ENCODE data around the gene SLC26A11.

SLC26A11 gene

DNA sequence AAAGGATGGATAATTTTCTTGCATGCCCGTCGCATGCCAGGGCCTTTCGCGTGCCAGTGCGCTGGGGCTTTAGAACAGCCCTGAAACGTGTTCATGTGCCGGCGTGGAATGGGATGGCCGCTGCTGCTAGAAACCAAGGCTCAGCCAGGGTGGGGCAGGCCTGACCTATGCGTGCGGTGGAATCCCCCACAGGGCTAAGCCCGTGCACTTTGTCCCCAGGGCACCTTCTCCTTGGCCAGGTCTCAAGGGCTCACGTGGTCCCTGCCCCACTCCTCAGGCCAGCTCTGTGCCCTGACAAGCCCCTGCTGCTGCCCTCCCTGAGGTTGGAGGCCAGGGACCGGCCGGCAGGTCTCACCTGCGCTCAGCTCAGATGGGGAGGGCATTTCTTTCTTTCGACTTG is 27.3 kb downstream of the SLC26A11 start:
- no peaks in the 10 kb centered on the region for H3K79me2 ChIP-seq (ENCODE audit: control insufficient read depth, low read length)
- H3K9me2 ChIP-seq (replicated peaks; ENCODE audit: control insufficient read depth, low read length): no peaks in the 10 kb centered on the region
- no peaks in the 10 kb centered on the region for H3K27me3 ChIP-seq (ENCODE audit: control insufficient read depth, low read length)
- no peak for TF ChIP-seq EZH2phosphoT487 (IDR thresholded peaks at IDR 0.05; ENCODE audit: borderline replicate concordance, low read length)
- TF ChIP-seq, protein P1, sequence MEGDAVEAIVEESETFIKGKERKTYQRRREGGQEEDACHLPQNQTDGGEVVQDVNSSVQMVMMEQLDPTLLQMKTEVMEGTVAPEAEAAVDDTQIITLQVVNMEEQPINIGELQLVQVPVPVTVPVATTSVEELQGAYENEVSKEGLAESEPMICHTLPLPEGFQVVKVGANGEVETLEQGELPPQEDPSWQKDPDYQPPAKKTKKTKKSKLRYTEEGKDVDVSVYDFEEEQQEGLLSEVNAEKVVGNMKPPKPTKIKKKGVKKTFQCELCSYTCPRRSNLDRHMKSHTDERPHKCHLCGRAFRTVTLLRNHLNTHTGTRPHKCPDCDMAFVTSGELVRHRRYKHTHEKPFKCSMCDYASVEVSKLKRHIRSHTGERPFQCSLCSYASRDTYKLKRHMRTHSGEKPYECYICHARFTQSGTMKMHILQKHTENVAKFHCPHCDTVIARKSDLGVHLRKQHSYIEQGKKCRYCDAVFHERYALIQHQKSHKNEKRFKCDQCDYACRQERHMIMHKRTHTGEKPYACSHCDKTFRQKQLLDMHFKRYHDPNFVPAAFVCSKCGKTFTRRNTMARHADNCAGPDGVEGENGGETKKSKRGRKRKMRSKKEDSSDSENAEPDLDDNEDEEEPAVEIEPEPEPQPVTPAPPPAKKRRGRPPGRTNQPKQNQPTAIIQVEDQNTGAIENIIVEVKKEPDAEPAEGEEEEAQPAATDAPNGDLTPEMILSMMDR (IDR thresholded peaks at IDR 0.05; ENCODE audit: low read depth, low read length, poor library complexity, severe bottlenecking): no peak
- no peaks in the 10 kb centered on the region for H3K4me1 ChIP-seq (ENCODE audit: control insufficient read depth, low read length)
- H3K27ac ChIP-seq (ENCODE audit: low read depth, low read length): no peak overlapping the region
- no peaks in the 10 kb centered on the region for H3F3A ChIP-seq (ENCODE audit: control insufficient read depth, insufficient read depth)
- H3K4me2 ChIP-seq (ENCODE audit: low read length): no peak overlapping the region
- no peaks in the 10 kb centered on the region for H4K20me1 ChIP-seq (ENCODE audit: control insufficient read depth, insufficient read depth, low read depth, low read length)
- H3K9me3 ChIP-seq (ENCODE audit: control insufficient read depth, insufficient read depth, low read length): no peaks in the 10 kb centered on the region
- H3K4me3 ChIP-seq (ENCODE audit: low read length): no peak overlapping the region
- no peaks in the 10 kb centered on the region for H3K36me3 ChIP-seq (ENCODE audit: control insufficient read depth, low read length)

DNA sequence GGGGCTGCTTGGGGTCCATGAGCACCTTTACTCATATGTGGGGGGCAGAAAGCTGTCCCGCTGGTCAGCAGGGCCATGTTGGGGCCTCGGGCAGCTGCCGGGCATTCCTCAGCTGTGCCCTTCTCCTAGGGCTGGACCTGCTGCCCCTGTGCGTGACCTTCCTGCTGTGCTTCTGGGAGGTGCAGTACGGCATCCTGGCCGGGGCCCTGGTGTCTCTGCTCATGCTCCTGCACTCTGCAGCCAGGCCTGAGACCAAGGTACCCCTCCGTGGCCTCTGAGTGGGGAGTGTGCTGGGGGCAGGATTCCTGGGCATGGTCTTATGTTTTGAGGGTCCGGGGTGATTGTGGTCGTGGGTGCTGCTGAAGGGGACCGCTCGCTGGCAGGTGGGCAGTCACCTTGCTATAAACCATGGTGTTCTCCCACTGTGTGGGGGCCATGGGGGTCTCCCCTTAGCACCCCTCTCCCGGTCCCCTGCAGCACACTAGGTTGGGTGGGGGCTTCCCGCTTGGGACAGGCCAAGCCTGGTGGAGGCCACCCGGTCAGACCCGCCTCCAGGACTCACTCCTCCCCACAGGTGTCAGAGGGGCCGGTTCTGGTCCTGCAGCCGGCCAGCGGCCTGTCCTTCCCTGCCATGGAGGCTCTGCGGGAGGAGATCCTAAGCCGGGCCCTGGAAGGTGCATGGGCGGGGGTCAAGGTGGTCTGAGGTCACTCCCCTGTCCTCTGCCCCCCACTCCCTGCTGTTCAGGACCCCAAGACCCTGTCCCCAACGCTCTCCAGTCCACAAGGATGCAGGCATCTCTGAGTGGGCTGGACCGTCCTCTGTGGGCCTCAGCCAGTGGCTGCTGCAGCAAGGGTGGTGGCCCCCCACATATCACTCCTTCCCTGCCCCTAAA is 28.0 kb downstream of the SLC26A11 start:
- no peak overlapping the region for H3K4me2 ChIP-seq (ENCODE audit: low read length)
- no peaks in the 10 kb centered on the region for H3K9me3 ChIP-seq (ENCODE audit: control insufficient read depth, insufficient read depth, low read length)
- no peak overlapping the region for H3K4me3 ChIP-seq (ENCODE audit: low read length)
- H3K9me2 ChIP-seq (replicated peaks; ENCODE audit: control insufficient read depth, low read length): no peaks in the 10 kb centered on the region
- no peaks in the 10 kb centered on the region for H3K79me2 ChIP-seq (ENCODE audit: control insufficient read depth, low read length)
- H4K20me1 ChIP-seq (ENCODE audit: control insufficient read depth, insufficient read depth, low read depth, low read length): 0 out of 2 replicates have a peak, but pooled peaks cover 1% of the 10 kb centered on the region
- H3K27me3 ChIP-seq (ENCODE audit: control insufficient read depth, low read length): no peaks in the 10 kb centered on the region
- no peak overlapping the region for H3K27ac ChIP-seq (ENCODE audit: low read depth, low read length)
- no peak for TF ChIP-seq EZH2phosphoT487 (IDR thresholded peaks at IDR 0.05; ENCODE audit: borderline replicate concordance, low read length)
- TF ChIP-seq, protein P1 (IDR thresholded peaks at IDR 0.05; ENCODE audit: low read depth, low read length, poor library complexity, severe bottlenecking): no peak
- H3K36me3 ChIP-seq (ENCODE audit: control insufficient read depth, low read length): no peaks in the 10 kb centered on the region
- no peaks in the 10 kb centered on the region for H3F3A ChIP-seq (ENCODE audit: control insufficient read depth, insufficient read depth)
- no peaks in the 10 kb centered on the region for H3K4me1 ChIP-seq (ENCODE audit: control insufficient read depth, low read length)

DNA sequence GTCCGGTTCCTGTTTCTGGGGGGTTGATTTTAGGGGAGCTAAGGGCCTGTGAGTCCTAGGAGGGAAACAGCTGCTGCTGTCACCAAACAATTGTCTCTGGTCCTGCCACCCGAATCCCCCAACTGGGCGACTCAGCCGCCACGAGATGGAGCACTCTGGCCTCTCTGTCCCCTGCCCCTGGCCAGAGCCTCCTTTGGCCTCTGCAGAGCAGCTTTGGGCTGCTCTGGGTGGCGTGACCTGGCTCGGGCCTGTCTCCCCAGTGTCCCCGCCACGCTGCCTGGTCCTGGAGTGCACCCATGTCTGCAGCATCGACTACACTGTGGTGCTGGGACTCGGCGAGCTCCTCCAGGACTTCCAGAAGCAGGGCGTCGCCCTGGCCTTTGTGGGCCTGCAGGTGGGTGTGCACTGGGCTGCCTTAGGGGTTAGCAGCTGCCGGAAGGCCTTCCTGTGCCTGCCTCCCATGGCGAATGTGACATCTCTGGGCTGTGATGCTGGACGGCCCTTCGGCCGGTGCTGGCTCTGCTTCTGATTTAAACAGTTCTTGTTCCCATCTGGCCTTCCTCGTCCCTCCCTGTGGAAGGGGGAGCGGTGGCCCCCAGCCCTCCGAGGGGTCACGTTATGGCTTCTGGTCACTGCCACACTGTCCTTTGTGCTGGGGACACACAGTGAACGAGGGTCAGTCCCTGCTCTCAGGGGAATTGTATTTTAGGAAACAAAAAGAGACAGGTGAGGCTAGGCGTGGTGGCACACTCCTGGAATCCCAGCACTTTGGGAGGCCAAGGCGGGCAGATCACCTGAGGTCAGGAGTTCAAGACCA is 28.9 kb downstream of the SLC26A11 start:
- H3K27me3 ChIP-seq (ENCODE audit: control insufficient read depth, low read length): no peaks in the 10 kb centered on the region
- no peak for TF ChIP-seq EZH2phosphoT487 (IDR thresholded peaks at IDR 0.05; ENCODE audit: borderline replicate concordance, low read length)
- TF ChIP-seq, protein P1 (IDR thresholded peaks at IDR 0.05; ENCODE audit: low read depth, low read length, poor library complexity, severe bottlenecking): no peak
- H3K9me3 ChIP-seq (ENCODE audit: control insufficient read depth, insufficient read depth, low read length): no peaks in the 10 kb centered on the region
- H3K79me2 ChIP-seq (ENCODE audit: control insufficient read depth, low read length): no peaks in the 10 kb centered on the region
- H3K4me1 ChIP-seq (ENCODE audit: control insufficient read depth, low read length): no peaks in the 10 kb centered on the region
- no peak overlapping the region for H3K4me2 ChIP-seq (ENCODE audit: low read length)
- H3K27ac ChIP-seq (ENCODE audit: low read depth, low read length): no peak overlapping the region
- no peak overlapping the region for H3K4me3 ChIP-seq (ENCODE audit: low read length)
- H3K9me2 ChIP-seq (replicated peaks; ENCODE audit: control insufficient read depth, low read length): no peaks in the 10 kb centered on the region
- no peaks in the 10 kb centered on the region for H3K36me3 ChIP-seq (ENCODE audit: control insufficient read depth, low read length)
- H4K20me1 ChIP-seq (ENCODE audit: control insufficient read depth, insufficient read depth, low read depth, low read length): 0 out of 2 replicates have a peak, but pooled peaks cover 4% of the 10 kb centered on the region
- H3F3A ChIP-seq (ENCODE audit: control insufficient read depth, insufficient read depth): no peaks in the 10 kb centered on the region

Measured in DOHH2 (cell line).